ENCODE results near the gene ATXN1.

The ATXN1 gene

GRCh38 chr6:16326531-16326930 is 434.7 kb downstream of the ATXN1 start:
- Histone ChIP-seq H3K4me2 (ENCODE audit: low read length) (no peak overlapping the region), H3K4me1 (ENCODE audit: control insufficient read depth, low read length) (peaks cover 22% of the 10 kb centered on the region), H3K27me3 (ENCODE audit: control insufficient read depth, low read length) (no peaks in the 10 kb centered on the region), H3K4me3 (ENCODE audit: low read length) (no peak overlapping the region), H3K79me2 (ENCODE audit: control insufficient read depth, low read length) (no peaks in the 10 kb centered on the region), H3F3A (ENCODE audit: control insufficient read depth, insufficient read depth) (no peaks in the 10 kb centered on the region), H3K9me2 (replicated peaks; ENCODE audit: control insufficient read depth, low read length) (no peaks in the 10 kb centered on the region), H3K36me3 (ENCODE audit: control insufficient read depth, low read length) (no peaks in the 10 kb centered on the region), H4K20me1 (ENCODE audit: control insufficient read depth, insufficient read depth, low read depth, low read length) (no peaks in the 10 kb centered on the region), H3K27ac (ENCODE audit: low read depth, low read length) (no peak overlapping the region), H3K9me3 (ENCODE audit: control insufficient read depth, insufficient read depth, low read length) (no peaks in the 10 kb centered on the region)
- TF ChIP-seq, protein P1, sequence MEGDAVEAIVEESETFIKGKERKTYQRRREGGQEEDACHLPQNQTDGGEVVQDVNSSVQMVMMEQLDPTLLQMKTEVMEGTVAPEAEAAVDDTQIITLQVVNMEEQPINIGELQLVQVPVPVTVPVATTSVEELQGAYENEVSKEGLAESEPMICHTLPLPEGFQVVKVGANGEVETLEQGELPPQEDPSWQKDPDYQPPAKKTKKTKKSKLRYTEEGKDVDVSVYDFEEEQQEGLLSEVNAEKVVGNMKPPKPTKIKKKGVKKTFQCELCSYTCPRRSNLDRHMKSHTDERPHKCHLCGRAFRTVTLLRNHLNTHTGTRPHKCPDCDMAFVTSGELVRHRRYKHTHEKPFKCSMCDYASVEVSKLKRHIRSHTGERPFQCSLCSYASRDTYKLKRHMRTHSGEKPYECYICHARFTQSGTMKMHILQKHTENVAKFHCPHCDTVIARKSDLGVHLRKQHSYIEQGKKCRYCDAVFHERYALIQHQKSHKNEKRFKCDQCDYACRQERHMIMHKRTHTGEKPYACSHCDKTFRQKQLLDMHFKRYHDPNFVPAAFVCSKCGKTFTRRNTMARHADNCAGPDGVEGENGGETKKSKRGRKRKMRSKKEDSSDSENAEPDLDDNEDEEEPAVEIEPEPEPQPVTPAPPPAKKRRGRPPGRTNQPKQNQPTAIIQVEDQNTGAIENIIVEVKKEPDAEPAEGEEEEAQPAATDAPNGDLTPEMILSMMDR (IDR thresholded peaks at IDR 0.05; ENCODE audit: low read depth, low read length, poor library complexity, severe bottlenecking): no peak
- no peak for TF ChIP-seq EZH2phosphoT487 (IDR thresholded peaks at IDR 0.05; ENCODE audit: borderline replicate concordance, low read length)

- no peak overlapping the region for H3K4me2 ChIP-seq (ENCODE audit: low read length)
- no peaks in the 10 kb centered on the region for H3F3A ChIP-seq (ENCODE audit: control insufficient read depth, insufficient read depth)
- no peak overlapping the region for H3K27ac ChIP-seq (ENCODE audit: low read depth, low read length)
- no peaks in the 10 kb centered on the region for H3K9me3 ChIP-seq (ENCODE audit: control insufficient read depth, insufficient read depth, low read length)
- H3K36me3 ChIP-seq (ENCODE audit: control insufficient read depth, low read length): no peaks in the 10 kb centered on the region
- no peaks in the 10 kb centered on the region for H3K27me3 ChIP-seq (ENCODE audit: control insufficient read depth, low read length)
- H3K79me2 ChIP-seq (ENCODE audit: control insufficient read depth, low read length): no peaks in the 10 kb centered on the region
- no peak overlapping the region for H3K4me3 ChIP-seq (ENCODE audit: low read length)
- no peaks in the 10 kb centered on the region for H3K9me2 ChIP-seq (replicated peaks; ENCODE audit: control insufficient read depth, low read length)
- peaks cover 25% of the 10 kb centered on the region for H3K4me1 ChIP-seq (ENCODE audit: control insufficient read depth, low read length)
- TF ChIP-seq EZH2phosphoT487 (IDR thresholded peaks at IDR 0.05; ENCODE audit: borderline replicate concordance, low read length): no peak
- TF ChIP-seq, protein P1 (IDR thresholded peaks at IDR 0.05; ENCODE audit: low read depth, low read length, poor library complexity, severe bottlenecking): no peak
- no peaks in the 10 kb centered on the region for H4K20me1 ChIP-seq (ENCODE audit: control insufficient read depth, insufficient read depth, low read depth, low read length)
Measured at GRCh38 chr6:16324606-16325225, 436.5 kb downstream of the ATXN1 start.

DNA sequence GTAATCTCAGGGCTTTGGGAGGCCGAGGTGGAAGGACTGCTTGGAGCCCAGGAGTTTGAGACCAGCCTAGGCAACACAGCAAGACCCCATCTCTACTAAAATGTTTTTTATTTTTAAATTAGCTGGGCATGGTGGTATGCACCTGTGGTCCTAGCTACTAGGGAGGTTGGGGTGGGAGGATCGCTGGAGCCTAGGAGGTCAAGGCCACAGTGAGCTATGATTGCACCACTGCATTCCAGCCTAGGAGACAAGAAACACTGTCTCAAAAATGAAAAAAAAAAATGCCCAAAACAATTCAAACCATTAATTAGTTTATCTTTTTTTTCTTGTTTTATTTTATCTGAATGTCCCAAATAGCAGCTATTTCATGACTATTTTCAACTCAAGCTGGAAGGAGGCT is 437.1 kb downstream of the ATXN1 start:
- Histone ChIP-seq H3K36me3 (ENCODE audit: control insufficient read depth, low read length) (no peaks in the 10 kb centered on the region), H3K4me2 (ENCODE audit: low read length) (no peak overlapping the region), H3K4me3 (ENCODE audit: low read length) (no peak overlapping the region), H4K20me1 (ENCODE audit: control insufficient read depth, insufficient read depth, low read depth, low read length) (no peaks in the 10 kb centered on the region), H3F3A (ENCODE audit: control insufficient read depth, insufficient read depth) (no peaks in the 10 kb centered on the region), H3K4me1 (ENCODE audit: control insufficient read depth, low read length) (peaks cover 30% of the 10 kb centered on the region), H3K9me2 (replicated peaks; ENCODE audit: control insufficient read depth, low read length) (no peaks in the 10 kb centered on the region), H3K9me3 (ENCODE audit: control insufficient read depth, insufficient read depth, low read length) (no peaks in the 10 kb centered on the region), H3K79me2 (ENCODE audit: control insufficient read depth, low read length) (no peaks in the 10 kb centered on the region), H3K27ac (ENCODE audit: low read depth, low read length) (no peak overlapping the region), H3K27me3 (ENCODE audit: control insufficient read depth, low read length) (no peaks in the 10 kb centered on the region)
- no peak for TF ChIP-seq EZH2phosphoT487 (IDR thresholded peaks at IDR 0.05; ENCODE audit: borderline replicate concordance, low read length)
- TF ChIP-seq, protein P1 (IDR thresholded peaks at IDR 0.05; ENCODE audit: low read depth, low read length, poor library complexity, severe bottlenecking): no peak
